ENCODE measurements around the gene RPA3. TPM values are rescaled to one million over a fixed set of nuclear protein-coding genes. Genes with fewer than 3 reads are reported as not detected.

Gene RPA3
- total and polyA plus RNA-seq, 2 of the 13 experiments (the other 11 are each of a cell fraction or from before 2014, with no cell fraction given), result 38.3 to 154 TPM

DNA sequence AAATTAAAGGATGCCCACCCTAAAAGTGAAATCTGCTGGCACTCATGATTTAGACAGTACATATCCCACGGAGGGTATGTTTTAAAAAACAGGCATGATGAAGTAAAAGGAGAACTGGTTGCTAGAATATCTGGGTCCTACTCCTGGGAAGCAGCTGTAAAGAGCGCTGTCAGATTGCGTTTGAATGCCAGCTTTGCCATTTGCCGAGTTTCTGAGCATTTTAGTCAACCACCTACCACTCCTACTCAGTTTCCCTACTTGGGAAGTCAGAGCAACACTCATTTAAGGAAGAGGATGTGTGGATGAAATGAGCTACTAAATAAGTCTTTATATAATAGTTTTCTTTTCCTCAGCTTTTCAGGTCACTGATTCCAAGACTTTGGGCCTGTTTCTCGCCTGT, 79.0 kb downstream of the RPA3 start:
- ChIA-PET POLR2A (no interaction called here), CTCF (ENCODE audit: low intra/inter-chr PET ratio, low total read pairs) (no interaction called here)
- no peaks in the 10 kb centered on the region for H4K20me1 ChIP-seq (ENCODE audit: insufficient read depth, low read length)
- H3K9me3 ChIP-seq (ENCODE audit: low read length), result no peaks in the 10 kb centered on the region
- WGBS (ENCODE audit: low lambda C conversion rate), result 13% methylated on average over 5 of the region's 5 CpGs
- ATAC-seq, result no peak
- FAIRE-seq, result no peak
- DNase-seq (ENCODE audit: low spot score), result no peak
- peaks cover 35% of the 10 kb centered on the region for H3K4me1 ChIP-seq (ENCODE audit: insufficient read depth, low read length)
- H3K27me3 ChIP-seq (ENCODE audit: control insufficient read depth in 1 of 2, insufficient read depth in 2 of 2, low read length in 2 of 2), result no peaks in the 10 kb centered on the region; a peak in 1 of 5 replicates
- H3K36me3 ChIP-seq (replicated peaks in 1 of 2; ENCODE audit: control insufficient read depth in 1 of 2, insufficient read depth in 2 of 2, low read length in 2 of 2), result no peaks in the 10 kb centered on the region; a peak in 1 of 5 replicates
- peak overlapping the region; percentile 86 to 95 (median 91) for H3K4me3 ChIP-seq (replicated peaks in 1 of 3; ENCODE audit: insufficient read depth in 1 of 3, low read depth in 2 of 3, low read length in 3 of 3)
- peak overlapping the region; percentile 97 for H3K4me2 ChIP-seq (ENCODE audit: low read depth, low read length)
- TF ChIP-seq FOXP1 (IDR thresholded peaks at IDR 0.05) (no peak), FOXP1 (CRISPR knock-in tag; IDR thresholded peaks at IDR 0.05) (no peak), ZMYM2 (CRISPR knock-in tag; IDR thresholded peaks at IDR 0.05) (no peak), ZNF296 (CRISPR knock-in tag; conservative IDR thresholded peaks at IDR 0.05) (no peak), HNRNPH1 (optimal IDR thresholded peaks at IDR 0.05; ENCODE audit: low read depth, low read length) (no peak), TAF15 (IDR thresholded peaks at IDR 0.05; ENCODE audit: low read depth, low read length, poor library complexity, severe bottlenecking) (no peak), ZNF281 (CRISPR knock-in tag; IDR thresholded peaks at IDR 0.05; ENCODE audit: borderline replicate concordance) (no peak), ZNF577 (CRISPR knock-in tag; IDR thresholded peaks at IDR 0.05; ENCODE audit: borderline replicate concordance, low read depth) (no peak)
- TF ChIP-seq, protein P1, sequence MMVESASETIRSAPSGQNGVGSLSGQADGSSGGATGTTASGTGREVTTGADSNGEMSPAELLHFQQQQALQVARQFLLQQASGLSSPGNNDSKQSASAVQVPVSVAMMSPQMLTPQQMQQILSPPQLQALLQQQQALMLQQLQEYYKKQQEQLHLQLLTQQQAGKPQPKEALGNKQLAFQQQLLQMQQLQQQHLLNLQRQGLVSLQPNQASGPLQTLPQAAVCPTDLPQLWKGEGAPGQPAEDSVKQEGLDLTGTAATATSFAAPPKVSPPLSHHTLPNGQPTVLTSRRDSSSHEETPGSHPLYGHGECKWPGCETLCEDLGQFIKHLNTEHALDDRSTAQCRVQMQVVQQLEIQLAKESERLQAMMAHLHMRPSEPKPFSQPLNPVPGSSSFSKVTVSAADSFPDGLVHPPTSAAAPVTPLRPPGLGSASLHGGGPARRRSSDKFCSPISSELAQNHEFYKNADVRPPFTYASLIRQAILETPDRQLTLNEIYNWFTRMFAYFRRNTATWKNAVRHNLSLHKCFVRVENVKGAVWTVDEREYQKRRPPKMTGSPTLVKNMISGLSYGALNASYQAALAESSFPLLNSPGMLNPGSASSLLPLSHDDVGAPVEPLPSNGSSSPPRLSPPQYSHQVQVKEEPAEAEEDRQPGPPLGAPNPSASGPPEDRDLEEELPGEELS (CRISPR knock-in tag; IDR thresholded peaks at IDR 0.05), result no peak
- H3K27ac ChIP-seq (ENCODE audit: extremely low read length, insufficient read depth, low read length), result peak overlapping the region; percentile 62
- peaks cover 25% of the 10 kb centered on the region for H3K79me2 ChIP-seq (ENCODE audit: insufficient read depth, low read length)
- peak overlapping the region; percentile 70 for H3K9ac ChIP-seq (ENCODE audit: insufficient read depth, low read depth, low read length)
- peak overlapping the region; percentile 75 for H2AFZ ChIP-seq (ENCODE audit: low read length)
- intact Hi-C loops (cut with micrococcal nuclease; ENCODE audit: unreplicated experiment) (no loop called here), in situ Hi-C loops (cut with HindIII; ENCODE audit: extremely low pct_ligation_motif_present, low pct_unique_long_range_greater_than_20kb) (no loop called here)
- no TSS peak for BruUV-seq (replicated peaks)

All from HepG2 (cell line).